HepG2 (cell line): ENCODE measurements around the gene NHERF2. TPM values are rescaled to one million over a fixed set of nuclear protein-coding genes. Genes with fewer than 3 reads are reported as not detected.

ENCODE experiments used
- CC2D1A ChIP-seq: sonication (generic); formaldehyde crosslinking; IDR thresholded peaks from 2 replicates; pipeline ENCODE4 v1.8.1; 2023; ENCODE audit warnings: mild to moderate bottlenecking, missing genetic modification reagents
- CTCF ChIP-seq: sonication (generic); formaldehyde crosslinking; IDR thresholded peaks from 2 replicates; pipeline ENCODE4 v1.5.0; 2020; ENCODE audit warnings: mild to moderate bottlenecking, missing genetic modification reagents, moderate library complexity
- ETV6 ChIP-seq: sonication (generic); formaldehyde crosslinking; conservative IDR thresholded peaks from 2 replicates; pipeline ENCODE4 v1.4.0; 2020; ENCODE audit warnings: missing genetic modification reagents
- FLYWCH1 ChIP-seq: sonication (generic); formaldehyde crosslinking; IDR thresholded peaks from 2 replicates; pipeline ENCODE4 v1.8.1; 2023; ENCODE audit warnings: mild to moderate bottlenecking, missing genetic modification reagents
- GPN1 ChIP-seq: sonication (generic); formaldehyde crosslinking; IDR thresholded peaks from 2 replicates; pipeline ENCODE4 v1.5.1; 2020; ENCODE audit warnings: missing genetic modification reagents, borderline replicate concordance
- HDAC6 ChIP-seq: fragments of 200-600 bp; sonication (generic); IDR thresholded peaks from 2 replicates; pipeline ENCODE4 v1.7.0; 2017; ENCODE audit warnings: mild to moderate bottlenecking, antibody characterized with exemption, low read length, low read depth
- HNF4G ChIP-seq, 2 experiments: sonication (generic) in 1 of 2; formaldehyde crosslinking in 1 of 2; IDR thresholded peaks; 2 replicates each; pipeline versions ENCODE4 v1.4.0 to v1.6.1; 2011 to 2020; ENCODE audit warnings: borderline replicate concordance in 2 of 2, low read depth in 2 of 2, mild to moderate bottlenecking in 2 of 2, low read length in 1 of 2, missing genetic modification reagents in 1 of 2, moderate library complexity in 1 of 2
- KMT2B ChIP-seq: IDR thresholded peaks from 2 replicates; pipeline ENCODE4 v1.6.1; 2016; ENCODE audit warnings: missing genetic modification reagents, missing compliant biosample characterization
- NFKBIZ ChIP-seq: IDR thresholded peaks from 2 replicates; pipeline ENCODE4 v1.6.1; 2018; ENCODE audit warnings: missing genetic modification reagents, missing compliant biosample characterization
- NFRKB ChIP-seq: fragments of 450-650 bp; IDR thresholded peaks from 2 replicates; pipeline ENCODE4 v1.6.1; 2017
- POLR2G ChIP-seq: fragments of 200-400 bp; formaldehyde crosslinking; IDR thresholded peaks from 2 replicates; pipeline ENCODE4 v1.6.1; 2018; ENCODE audit warnings: mild to moderate bottlenecking, low read depth, low read length, moderate library complexity
- PRDM10 ChIP-seq: sonication (generic); formaldehyde crosslinking; IDR thresholded peaks from 2 replicates; pipeline ENCODE4 v1.4.0; 2020; ENCODE audit warnings: low read depth, missing genetic modification reagents
- RBAK ChIP-seq: sonication (generic); formaldehyde crosslinking; IDR thresholded peaks from 2 replicates; pipeline ENCODE4 v1.5.1; 2020; ENCODE audit warnings: mild to moderate bottlenecking, missing genetic modification reagents
- SRSF1 ChIP-seq: fragments of 200-400 bp; formaldehyde crosslinking; optimal IDR thresholded peaks from 2 replicates; pipeline ENCODE3; 2017; ENCODE audit warnings: mild to moderate bottlenecking, low read depth, low read length, moderate library complexity
- TOPORS ChIP-seq: sonication (generic); formaldehyde crosslinking; IDR thresholded peaks from 2 replicates; pipeline ENCODE4 v1.8.0; 2023; ENCODE audit warnings: mild to moderate bottlenecking, missing genetic modification reagents
- ZNF263 ChIP-seq: sonication (generic); formaldehyde crosslinking; IDR thresholded peaks from 2 replicates; pipeline ENCODE4 v1.4.0; 2020; ENCODE audit warnings: missing genetic modification reagents
- ZNF326 ChIP-seq: sonication (generic); formaldehyde crosslinking; IDR thresholded peaks from 2 replicates; pipeline ENCODE4 v1.4.0; 2020; ENCODE audit warnings: missing genetic modification reagents, borderline replicate concordance
- ZNF432 ChIP-seq: sonication (generic); formaldehyde crosslinking; IDR thresholded peaks from 2 replicates; pipeline ENCODE4 v1.5.0; 2020; ENCODE audit warnings: missing genetic modification reagents, mild to moderate bottlenecking, borderline replicate concordance
- ZNF713 ChIP-seq: sonication (generic); formaldehyde crosslinking; IDR thresholded peaks from 2 replicates; pipeline ENCODE4 v1.4.0; 2020; ENCODE audit warnings: mild to moderate bottlenecking, missing genetic modification reagents
- ZSCAN5A ChIP-seq: sonication (generic); formaldehyde crosslinking; IDR thresholded peaks from 2 replicates; pipeline ENCODE4 v1.8.0; 2022; ENCODE audit warnings: mild to moderate bottlenecking, missing genetic modification reagents, borderline replicate concordance
- polyA plus RNA-seq, 8 experiments: library from polyadenylated mRNA; depleted of rRNA in 3 of 8; stranded (reverse) in 7 of 8; unstranded in 1 of 8; fragments of >200 nt; fragmentation: Illumina TruSeq in 4 of 8; extraction: Trizol in 4 of 8; gene quantifications; 2 replicates each; pipeline versions ENCODE4 v1.2.1 to v1.2.3, GENCODE V29; 2011 to 2016; ENCODE audit warnings: low read depth in 4 of 8, missing spikeins in 1 of 8, mixed read lengths in 1 of 8; ENCODE audit not compliant: insufficient read depth in 1 of 8
- total RNA-seq, 5 experiments: library from RNA; depleted of rRNA; stranded (reverse); fragments of >200 nt; fragmentation: Illumina TruSeq; extraction: Trizol; gene quantifications; 2 replicates each; pipeline ENCODE4 v1.2.3, GENCODE V29; 2016; ENCODE audit warnings: low read depth in 1 of 5
- TF ChIP-seq, protein P1 (sequence below): sonication (generic); formaldehyde crosslinking; IDR thresholded peaks from 2 replicates; pipeline ENCODE4 v1.4.0; 2020; ENCODE audit warnings: missing genetic modification reagents

The NHERF2 gene
- total and polyA plus RNA-seq, 2 of the 13 experiments (the other 11 are each of a cell fraction or from before 2014, with no cell fraction given) = 23.7 to 39.3 TPM

GRCh38 chr16:2033057-2033908 lies 6.6 kb downstream of the NHERF2 start (continued):
- TF ChIP-seq CC2D1A (CRISPR knock-in tag) (no peak), SRSF1 (no peak), PRDM10 (CRISPR knock-in tag) (no peak), KMT2B (CRISPR knock-in tag) (no peak), ZNF713 (CRISPR knock-in tag) (no peak), RBAK (CRISPR knock-in tag) (no peak), ETV6 (CRISPR knock-in tag) (0 out of 2 replicates have a peak, but pooled peaks have one; percentile 51), ZNF326 (CRISPR knock-in tag) (no peak), NFKBIZ (CRISPR knock-in tag) (no peak), NFRKB (no peak), ZSCAN5A (CRISPR knock-in tag) (peak; percentile 37; the same call in 1 of the 2 replicates), FLYWCH1 (no peak), HNF4G (IDR thresholded peaks at IDR 0.05; ENCODE audit: borderline replicate concordance, low read depth, low read length) (no peak), HNF4G (CRISPR knock-in tag; IDR thresholded peaks at IDR 0.05; ENCODE audit: borderline replicate concordance, low read depth) (no peak), TOPORS (CRISPR knock-in tag) (0 out of 2 replicates have a peak, but pooled peaks have one; percentile 62), GPN1 (no peak), ZNF263 (peak; percentile 44; the same call in 1 of the 2 replicates), CTCF (CRISPR knock-in tag) (no peak), HDAC6 (no peak), POLR2G (no peak), ZNF432 (no peak)
- TF ChIP-seq, protein P1, sequence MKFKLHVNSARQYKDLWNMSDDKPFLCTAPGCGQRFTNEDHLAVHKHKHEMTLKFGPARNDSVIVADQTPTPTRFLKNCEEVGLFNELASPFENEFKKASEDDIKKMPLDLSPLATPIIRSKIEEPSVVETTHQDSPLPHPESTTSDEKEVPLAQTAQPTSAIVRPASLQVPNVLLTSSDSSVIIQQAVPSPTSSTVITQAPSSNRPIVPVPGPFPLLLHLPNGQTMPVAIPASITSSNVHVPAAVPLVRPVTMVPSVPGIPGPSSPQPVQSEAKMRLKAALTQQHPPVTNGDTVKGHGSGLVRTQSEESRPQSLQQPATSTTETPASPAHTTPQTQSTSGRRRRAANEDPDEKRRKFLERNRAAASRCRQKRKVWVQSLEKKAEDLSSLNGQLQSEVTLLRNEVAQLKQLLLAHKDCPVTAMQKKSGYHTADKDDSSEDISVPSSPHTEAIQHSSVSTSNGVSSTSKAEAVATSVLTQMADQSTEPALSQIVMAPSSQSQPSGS (CRISPR knock-in tag) = no peak
